Suprapubic skin (tissue), 4 donors: ENCODE results near the gene RAB17. TPM values are rescaled to one million over a fixed set of nuclear protein-coding genes. Genes with fewer than 3 reads are reported as not detected.

Experiments
- DNase-seq, 2 donors: peaks; one replicate each; pipeline ENCODE4 v3.0.0-alpha.2; 2019; ENCODE audit warnings: low spot score in 2 of 2
- H3K27ac ChIP-seq: fragments of 200-600 bp; sonication (generic); one replicate; pipeline ENCODE4 v1.5.1; 2019
- H3K27me3 ChIP-seq: fragments of 200-600 bp; sonication (generic); one replicate; pipeline ENCODE4 v1.5.1; 2019
- H3K36me3 ChIP-seq: fragments of 200-600 bp; sonication (generic); one replicate; pipeline ENCODE4 v1.5.1; 2019
- H3K4me1 ChIP-seq: fragments of 200-600 bp; sonication (generic); one replicate; pipeline ENCODE4 v1.5.1; 2019
- H3K4me3 ChIP-seq: fragments of 200-600 bp; sonication (generic); one replicate; pipeline ENCODE4 v1.5.1; 2019; ENCODE audit warnings: mild to moderate bottlenecking
- H3K9me3 ChIP-seq: fragments of 200-600 bp; sonication (generic); one replicate; pipeline ENCODE4 v1.5.1; 2019
- EP300 ChIP-seq: sonication (generic); formaldehyde crosslinking; IDR thresholded peaks from one replicate; pipeline ENCODE4 v1.6.1; 2017; ENCODE audit warnings: antibody characterized with exemption
- POLR2A ChIP-seq, 2 donors: fragments of 450-650 bp; IDR thresholded peaks; one replicate each; pipeline ENCODE4 v1.6.1; 2017; ENCODE audit warnings: antibody characterized with exemption in 2 of 2, mild to moderate bottlenecking in 2 of 2, moderate library complexity in 2 of 2
- POLR2AphosphoS5 ChIP-seq, 3 donors: sonication (generic); formaldehyde crosslinking; IDR thresholded peaks; one replicate each; pipeline ENCODE4 v1.6.1; 2017; ENCODE audit warnings: antibody characterized with exemption in 3 of 3
- WGBS: methylation state at CpG from one replicate; pipeline ENCODE4 v1.1.5; 2018; 5-methylcytosine and 5-hydroxymethylcytosine counted together
- total RNA-seq, 4 donors: library from RNA; depleted of rRNA; stranded (reverse); fragments of >200 nt; gene quantifications; one replicate each; pipeline ENCODE4 v1.1.0, GENCODE V29; 2016
- TF ChIP-seq, protein P1 (sequence below), 2 donors: fragments of 200-600 bp in 1 of 2; fragments of 450-650 bp in 1 of 2; sonication (generic) in 1 of 2; IDR thresholded peaks; one replicate each; pipeline ENCODE4 v1.5.1; 2016 to 2019; ENCODE audit warnings: antibody characterized with exemption in 2 of 2, mild to moderate bottlenecking in 1 of 2, moderate library complexity in 1 of 2

RAB17 gene, protein sequence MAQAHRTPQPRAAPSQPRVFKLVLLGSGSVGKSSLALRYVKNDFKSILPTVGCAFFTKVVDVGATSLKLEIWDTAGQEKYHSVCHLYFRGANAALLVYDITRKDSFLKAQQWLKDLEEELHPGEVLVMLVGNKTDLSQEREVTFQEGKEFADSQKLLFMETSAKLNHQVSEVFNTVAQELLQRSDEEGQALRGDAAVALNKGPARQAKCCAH
- total RNA-seq, result 1 to 10 TPM; 3.3 to 8.5 (median 6.0) TPM

DNA sequence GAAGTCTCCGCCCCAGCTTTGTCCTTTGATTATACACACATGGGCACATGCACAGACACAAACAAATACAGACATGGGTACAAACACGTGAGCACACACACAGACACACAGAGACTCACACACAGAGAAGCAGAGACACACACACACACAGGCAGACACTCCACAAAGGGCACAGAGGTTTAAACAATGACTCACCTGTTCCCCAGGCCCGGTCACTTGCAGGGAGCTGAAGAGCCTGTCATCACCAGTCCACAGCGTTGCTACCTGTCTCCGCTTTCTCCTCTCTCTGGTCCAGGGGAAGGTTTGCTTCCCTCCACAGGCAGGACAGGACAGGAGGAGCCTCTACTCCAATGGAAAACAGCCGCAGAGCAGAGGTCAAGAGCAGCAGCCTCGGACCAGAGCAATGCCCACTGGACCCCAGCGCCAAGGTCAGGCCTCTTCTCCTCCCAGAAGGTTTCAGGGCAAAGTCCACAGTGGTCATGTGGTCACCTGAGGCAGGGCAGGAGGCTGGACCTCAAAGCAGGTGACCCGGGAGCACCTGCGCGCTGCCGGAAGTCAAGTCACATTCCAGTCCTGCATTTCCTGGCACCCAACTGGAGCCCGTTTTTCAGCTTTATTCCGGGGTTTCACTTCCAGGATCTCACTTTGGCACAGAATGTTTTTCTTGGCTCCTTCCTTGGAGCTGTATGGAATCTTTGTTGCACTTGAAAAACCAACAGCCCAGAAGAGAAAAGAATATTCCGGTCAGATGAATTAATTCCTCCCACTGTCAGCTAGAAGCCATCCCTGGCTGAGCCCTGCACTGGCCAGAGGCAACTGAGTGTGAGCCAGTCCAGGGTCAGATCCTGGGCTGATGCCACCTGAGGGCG is at the start of gene RAB17:
RAB17 (minus strand) TSS at position 463 of the 869 bp plus-strand sequence. CDS start 4,580 bp downstream, outside the sequence.
- peaks cover 28% of the 10 kb centered on the region for H3K4me1 ChIP-seq
- peak in 1 of 2 donors; percentile 64 for DNase-seq
- peak within 1 kb of the TSS; percentile 52 for H3K27ac ChIP-seq
- no peaks in the 10 kb centered on the region for H3K27me3 ChIP-seq
- no peak within 1 kb of the TSS for H3K4me3 ChIP-seq
- 40% methylated on average over 13 of the region's 16 CpGs for WGBS
- H3K9me3 ChIP-seq, result no peaks in the 10 kb centered on the region
- no peaks in the 10 kb centered on the region for H3K36me3 ChIP-seq
- no peak for TF ChIP-seq EP300
- TF ChIP-seq POLR2A (IDR thresholded peaks at IDR 0.05), result no peak
- TF ChIP-seq, protein P1, sequence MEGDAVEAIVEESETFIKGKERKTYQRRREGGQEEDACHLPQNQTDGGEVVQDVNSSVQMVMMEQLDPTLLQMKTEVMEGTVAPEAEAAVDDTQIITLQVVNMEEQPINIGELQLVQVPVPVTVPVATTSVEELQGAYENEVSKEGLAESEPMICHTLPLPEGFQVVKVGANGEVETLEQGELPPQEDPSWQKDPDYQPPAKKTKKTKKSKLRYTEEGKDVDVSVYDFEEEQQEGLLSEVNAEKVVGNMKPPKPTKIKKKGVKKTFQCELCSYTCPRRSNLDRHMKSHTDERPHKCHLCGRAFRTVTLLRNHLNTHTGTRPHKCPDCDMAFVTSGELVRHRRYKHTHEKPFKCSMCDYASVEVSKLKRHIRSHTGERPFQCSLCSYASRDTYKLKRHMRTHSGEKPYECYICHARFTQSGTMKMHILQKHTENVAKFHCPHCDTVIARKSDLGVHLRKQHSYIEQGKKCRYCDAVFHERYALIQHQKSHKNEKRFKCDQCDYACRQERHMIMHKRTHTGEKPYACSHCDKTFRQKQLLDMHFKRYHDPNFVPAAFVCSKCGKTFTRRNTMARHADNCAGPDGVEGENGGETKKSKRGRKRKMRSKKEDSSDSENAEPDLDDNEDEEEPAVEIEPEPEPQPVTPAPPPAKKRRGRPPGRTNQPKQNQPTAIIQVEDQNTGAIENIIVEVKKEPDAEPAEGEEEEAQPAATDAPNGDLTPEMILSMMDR (IDR thresholded peaks at IDR 0.05), result no peak
- TF ChIP-seq POLR2AphosphoS5 (IDR thresholded peaks at IDR 0.05), result no peak

DNA sequence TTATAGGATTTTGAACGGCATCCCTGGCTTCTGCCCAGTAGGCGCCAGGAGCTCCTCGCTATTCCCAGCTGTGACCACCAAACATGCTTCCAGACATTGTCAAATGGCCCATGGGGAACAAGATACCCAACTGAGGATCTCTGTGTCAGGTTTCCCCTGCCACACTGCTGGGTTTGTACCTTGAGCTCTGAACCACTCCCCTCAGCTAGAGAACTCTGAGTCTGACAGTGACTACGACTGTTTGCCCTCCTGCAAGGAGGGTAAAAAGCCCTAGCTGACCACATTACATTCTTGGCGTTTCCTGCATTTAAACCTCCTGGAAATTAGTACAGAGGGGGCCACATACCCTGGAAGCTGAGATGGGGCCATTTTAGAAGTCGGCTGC is 49.3 kb upstream of the RAB17 start:
- TF ChIP-seq EP300 (no peak), POLR2A (IDR thresholded peaks at IDR 0.05) (no peak), POLR2AphosphoS5 (IDR thresholded peaks at IDR 0.05) (no peak)
- TF ChIP-seq, protein P1 (IDR thresholded peaks at IDR 0.05), result no peak
- WGBS, result 98% methylated on average over 6 of the region's 6 CpGs
- Histone ChIP-seq H3K27ac (no peak overlapping the region), H3K4me1 (no peaks in the 10 kb centered on the region), H3K9me3 (no peaks in the 10 kb centered on the region), H3K36me3 (peaks cover 4% of the 10 kb centered on the region), H3K4me3 (no peak overlapping the region), H3K27me3 (no peaks in the 10 kb centered on the region)
- no peak for DNase-seq

DNA sequence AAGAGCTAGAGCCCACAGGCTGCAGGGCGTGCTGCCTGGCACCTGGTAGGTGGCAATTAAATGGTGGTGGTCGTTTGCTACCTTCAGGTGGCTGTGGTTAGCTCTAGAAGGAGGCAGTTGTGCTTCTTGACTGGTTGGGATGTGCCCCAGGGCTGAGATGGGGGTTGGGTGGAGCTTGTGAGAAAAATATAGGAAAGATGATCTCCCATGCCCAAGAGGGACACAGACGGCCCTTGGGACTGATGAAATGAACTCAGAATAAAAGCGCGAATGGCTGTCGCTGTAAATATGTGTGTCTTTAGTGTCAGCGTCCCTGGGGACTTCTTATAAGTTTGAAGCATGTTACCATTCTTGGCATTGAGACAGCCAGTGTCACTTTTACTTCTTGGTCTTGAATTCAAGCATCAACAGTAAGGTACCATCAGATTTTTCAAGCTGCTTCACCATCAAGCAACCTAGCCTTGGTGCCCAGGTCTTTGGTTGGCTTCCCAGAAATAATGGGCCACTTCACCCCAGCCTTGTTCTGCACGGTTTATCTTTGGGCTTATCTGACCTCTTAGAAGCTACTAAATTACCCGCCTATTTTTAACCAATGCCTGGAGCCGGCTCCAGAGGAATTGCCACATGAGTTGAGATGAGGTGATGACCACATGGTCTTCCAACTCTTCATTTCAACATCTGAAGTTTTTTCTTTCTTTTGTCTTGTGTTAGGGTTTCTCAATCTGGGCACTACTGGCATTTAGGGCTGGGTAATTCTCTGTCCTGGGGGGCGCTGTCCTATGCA is 48.7 kb upstream of the RAB17 start:
- Histone ChIP-seq H3K27ac (no peak overlapping the region), H3K27me3 (no peaks in the 10 kb centered on the region), H3K4me1 (no peaks in the 10 kb centered on the region), H3K4me3 (no peak overlapping the region), H3K9me3 (no peaks in the 10 kb centered on the region), H3K36me3 (peaks cover 4% of the 10 kb centered on the region)
- DNase-seq, result peak in 1 of 2 donors; percentile 49
- 81% methylated on average over 11 of the region's 11 CpGs for WGBS
- no peak for TF ChIP-seq POLR2AphosphoS5 (IDR thresholded peaks at IDR 0.05)
- no peak for TF ChIP-seq EP300
- TF ChIP-seq, protein P1 (IDR thresholded peaks at IDR 0.05), result no peak
- TF ChIP-seq POLR2A (IDR thresholded peaks at IDR 0.05), result no peak

DNA sequence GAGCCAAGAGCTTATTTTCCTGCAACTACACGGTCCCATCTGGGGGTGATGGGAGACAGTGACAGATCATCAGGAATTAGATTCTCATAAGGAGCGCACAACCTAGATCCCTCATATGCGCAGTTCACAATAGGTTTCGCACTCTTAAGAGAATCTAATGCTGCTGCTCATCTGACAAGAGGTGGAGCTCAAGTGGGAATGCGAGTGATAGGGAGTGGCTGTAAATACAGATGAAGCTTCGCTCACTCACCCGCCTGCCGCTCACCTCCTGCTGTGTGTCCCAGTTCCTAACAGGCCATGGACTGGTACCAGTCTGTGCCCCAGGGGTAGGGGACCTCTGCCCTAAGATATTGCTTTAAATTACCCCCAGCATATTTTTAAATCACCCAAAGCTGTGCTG is 47.6 kb upstream of the RAB17 start:
- WGBS, result 93% methylated on average over 8 of the region's 8 CpGs
- Histone ChIP-seq H3K4me1 (no peaks in the 10 kb centered on the region), H3K9me3 (no peaks in the 10 kb centered on the region), H3K27me3 (no peaks in the 10 kb centered on the region), H3K27ac (no peak overlapping the region), H3K4me3 (no peak overlapping the region), H3K36me3 (peaks cover 4% of the 10 kb centered on the region)
- TF ChIP-seq POLR2AphosphoS5 (IDR thresholded peaks at IDR 0.05), result no peak
- TF ChIP-seq, protein P1 (IDR thresholded peaks at IDR 0.05), result no peak
- DNase-seq, result peak in 1 of 2 donors; percentile 11
